Left renal pelvis (tissue), 4 donors: ENCODE measurements around the gene IWS1. TPM values are rescaled to one million over a fixed set of nuclear protein-coding genes. Genes with fewer than 3 reads are reported as not detected.
"Not testable (repeated sequence)": the region's sequence is repeated elsewhere in the genome, so short reads cannot be mapped to it uniquely, and the experiment has no call there.

Experiments used
- DNase-seq, 4 donors: peaks; one replicate each; pipeline ENCODE4 v3.0.0-alpha.2; 2013; ENCODE audit warnings: low read depth in 4 of 4, low spot score in 3 of 4
- polyA plus RNA-seq, 4 donors: library from polyadenylated mRNA; unstranded; fragments of 120-200 nt; gene quantifications; one replicate each; pipeline ENCODE4 v1.2.1, GENCODE V29; 2013; ENCODE audit not compliant: insufficient read length in 4 of 4

IWS1 gene
- polyA plus RNA-seq, 4 donors: 47.3 to 78.0 (median 71.1) TPM

DNA sequence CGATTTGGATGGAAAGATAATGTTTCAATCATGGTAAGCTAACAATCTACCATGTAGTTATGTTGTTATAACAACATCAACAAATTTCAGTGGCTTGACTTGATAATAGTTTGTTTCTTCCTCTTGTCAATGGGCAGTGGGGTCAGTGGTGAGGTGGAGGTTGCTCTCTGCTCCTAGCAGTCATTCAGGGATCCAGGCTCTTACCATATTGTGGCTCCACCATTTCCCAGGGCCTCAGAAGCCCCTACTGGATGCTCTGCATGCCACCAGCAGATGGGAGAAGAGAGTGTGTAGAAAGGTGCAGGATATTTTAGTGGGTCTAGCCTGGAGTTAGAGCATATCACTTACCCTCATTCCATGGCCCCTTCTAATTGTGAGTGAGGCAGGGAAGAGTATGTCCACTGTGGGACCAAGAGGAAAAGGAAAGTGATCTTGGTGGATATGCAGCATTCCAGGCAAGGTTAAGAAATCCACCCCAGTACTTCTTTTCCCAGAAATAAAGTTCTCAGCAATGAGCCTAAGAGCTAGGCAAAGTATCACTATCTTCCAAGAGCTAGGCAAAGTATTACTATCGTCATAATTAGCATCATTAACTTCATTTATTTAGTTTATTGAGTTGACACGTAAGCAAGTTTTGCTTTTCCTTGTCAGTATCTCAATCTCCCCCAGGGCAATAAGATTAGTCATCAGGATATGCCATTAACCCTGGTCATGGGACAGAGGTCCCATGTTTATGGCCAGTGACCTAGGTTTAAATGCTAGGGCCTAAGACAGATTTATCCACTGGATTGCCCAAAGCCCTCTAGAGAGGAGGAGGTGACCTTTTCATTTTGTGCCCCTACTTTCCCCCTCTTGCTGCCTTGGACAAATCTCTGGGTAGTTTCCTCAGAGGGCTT is 4.2 kb upstream of the IWS1 start:
- DNase-seq: no peak

DNA sequence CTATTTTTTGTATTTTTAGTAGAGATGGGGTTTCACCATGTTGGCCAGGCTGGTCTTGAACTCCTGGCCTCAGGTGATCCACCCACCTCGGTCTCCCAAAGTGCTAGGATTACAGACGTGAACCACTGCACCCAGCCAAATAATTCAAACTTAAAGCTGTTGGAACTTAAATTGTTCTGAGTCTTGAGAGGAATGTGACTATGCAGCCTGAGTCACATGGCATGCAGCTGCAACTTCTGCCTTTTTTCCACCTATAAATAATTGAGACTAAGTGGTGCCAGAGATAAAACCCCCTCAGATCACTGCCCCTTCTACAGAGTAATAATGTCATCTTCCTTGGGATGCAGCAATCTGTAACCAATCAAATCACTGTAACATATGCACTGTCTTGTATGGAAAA is 3.1 kb upstream of the IWS1 start:
- DNase-seq: not testable (repeated sequence)

DNA sequence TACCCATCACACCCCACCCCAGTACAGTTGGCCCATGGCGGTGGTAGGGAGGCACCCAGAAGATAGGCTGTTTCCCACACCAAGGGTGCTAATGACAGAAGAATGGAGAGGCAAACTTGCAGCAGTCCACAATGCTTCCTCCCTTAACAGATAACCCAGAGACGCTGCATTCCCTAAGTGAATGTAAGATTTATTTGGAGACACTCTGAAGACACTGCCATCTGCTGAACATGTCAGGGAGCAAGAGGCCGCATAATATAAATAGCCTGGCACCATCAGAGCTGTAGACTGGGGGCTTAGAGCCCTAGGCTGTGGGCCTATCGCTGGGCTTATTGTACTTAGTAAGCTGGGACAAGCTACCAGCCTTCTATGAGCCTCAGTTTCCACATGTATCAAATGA is 2.2 kb upstream of the IWS1 start:
- no peak for DNase-seq

DNA sequence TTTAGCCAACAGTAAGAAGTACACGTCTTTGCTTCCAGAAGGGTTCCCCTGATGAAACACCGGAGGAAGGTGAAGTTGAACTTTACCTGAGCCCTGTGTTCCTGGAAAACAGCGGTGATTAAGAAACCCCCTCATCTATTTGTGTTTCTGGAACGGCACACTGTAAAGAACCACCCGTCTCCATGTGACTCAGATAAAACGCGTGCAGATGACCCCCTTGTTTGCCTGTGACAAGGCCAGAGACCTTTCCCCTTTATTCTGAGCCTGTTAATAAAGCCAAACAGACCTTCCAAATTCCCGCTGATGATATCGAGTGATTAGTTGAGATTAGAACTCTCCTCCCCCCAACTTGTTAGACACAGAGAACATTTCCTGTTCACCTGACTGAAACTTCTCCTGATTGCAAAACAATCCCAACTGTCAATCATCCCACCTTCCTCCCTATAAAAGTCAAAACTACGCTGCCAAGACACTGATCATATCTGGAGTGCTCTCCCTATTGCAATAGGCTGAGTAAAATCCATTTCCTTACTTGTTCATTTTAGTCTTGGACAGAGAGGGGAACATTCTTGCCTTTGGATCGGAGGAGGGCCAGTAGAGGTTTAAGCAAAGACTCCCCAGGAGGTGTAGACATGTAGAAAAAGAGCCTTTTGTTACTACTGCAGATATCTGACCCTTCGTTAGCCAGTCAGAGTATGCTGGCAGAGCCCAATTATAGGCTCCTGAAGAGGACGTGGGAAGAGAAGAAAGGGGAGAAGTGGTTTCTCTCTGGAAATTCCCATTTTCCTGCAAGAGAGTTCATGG is 914 bp upstream of the IWS1 start:
- no peak for DNase-seq

DNA sequence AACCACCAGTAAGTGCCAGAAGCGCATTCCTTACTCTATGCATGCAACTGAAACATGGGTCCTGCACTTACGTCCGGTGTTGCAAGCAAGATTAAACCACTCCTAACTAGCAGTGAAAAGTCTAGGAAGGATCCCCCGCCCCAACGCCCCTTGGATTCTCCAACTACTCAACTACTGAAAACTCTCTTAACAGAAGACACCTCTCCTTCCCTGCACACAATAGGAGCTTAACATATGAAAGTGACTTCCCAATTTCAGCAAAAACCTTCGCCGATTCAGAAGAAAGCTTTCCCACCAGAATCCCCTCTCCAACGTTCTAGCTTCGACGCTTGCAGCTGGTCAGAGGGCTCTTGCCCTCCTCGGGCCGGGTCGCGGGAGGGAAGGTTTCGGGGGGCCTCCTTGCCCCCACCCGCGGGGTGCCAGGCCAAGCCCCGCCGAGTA is 578 bp downstream of the IWS1 start:
- DNase-seq: peak in 1 of 4 donors; percentile 41

DNA sequence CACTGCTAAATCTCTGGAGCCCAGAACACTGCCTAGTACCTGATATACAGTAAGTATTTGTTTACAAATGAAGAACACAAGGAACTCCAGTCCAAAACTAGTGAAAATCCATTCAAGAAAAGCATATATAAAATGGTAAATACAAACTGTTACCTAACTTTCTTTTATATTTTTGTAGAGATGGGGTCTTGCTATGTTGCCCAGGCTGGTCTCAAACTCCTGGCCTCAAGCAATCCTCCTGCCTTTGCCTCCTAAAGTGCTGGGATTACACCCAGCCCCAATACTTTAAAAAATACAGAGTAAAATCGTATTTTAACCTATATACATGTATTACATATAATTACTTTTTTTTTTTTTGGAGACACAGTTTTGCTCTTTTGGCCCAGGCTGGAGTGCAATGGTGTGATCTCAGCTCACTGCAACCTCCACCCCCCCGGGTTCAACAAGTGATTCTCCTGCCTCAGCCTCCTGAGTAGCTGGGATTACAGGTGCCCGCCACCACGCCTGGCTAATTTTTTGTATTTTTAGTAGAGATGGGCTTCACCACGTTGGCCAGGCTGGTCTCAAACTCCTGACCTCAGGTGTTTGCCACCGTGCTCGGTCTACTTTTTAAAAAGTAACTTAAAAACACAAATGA is 2.0 kb downstream of the IWS1 start:
- not testable (repeated sequence) for DNase-seq

DNA sequence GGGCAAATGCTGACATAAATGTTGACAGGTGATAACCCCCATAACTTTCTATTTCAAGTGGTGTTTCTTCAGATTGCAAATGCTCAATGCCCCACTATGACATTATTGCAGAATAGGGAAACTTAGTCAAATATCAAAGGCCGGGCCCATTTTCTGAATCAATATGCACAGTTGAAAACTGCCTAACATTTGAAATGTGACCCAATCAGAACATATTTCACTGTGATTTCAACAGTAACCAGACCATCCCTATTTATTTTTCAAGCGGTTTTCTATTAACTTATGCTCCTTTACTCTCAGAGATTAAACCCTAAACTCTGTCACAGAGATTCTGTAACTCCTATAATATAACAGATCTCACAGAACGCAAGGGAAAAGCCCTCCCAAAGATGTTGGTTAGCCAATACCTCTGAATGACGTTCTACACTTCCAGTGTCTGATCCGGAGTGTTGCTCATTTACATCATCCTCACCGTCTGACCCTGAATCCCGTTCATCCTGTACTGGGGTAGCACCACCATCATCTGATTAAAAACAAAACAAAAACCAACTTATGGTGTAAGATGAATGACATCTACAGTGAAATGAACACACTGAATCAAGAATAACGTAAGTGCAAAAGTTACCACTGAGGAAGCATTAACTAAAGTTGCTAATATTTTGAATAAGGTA is 2.9 kb downstream of the IWS1 start:
- no peak for DNase-seq

DNA sequence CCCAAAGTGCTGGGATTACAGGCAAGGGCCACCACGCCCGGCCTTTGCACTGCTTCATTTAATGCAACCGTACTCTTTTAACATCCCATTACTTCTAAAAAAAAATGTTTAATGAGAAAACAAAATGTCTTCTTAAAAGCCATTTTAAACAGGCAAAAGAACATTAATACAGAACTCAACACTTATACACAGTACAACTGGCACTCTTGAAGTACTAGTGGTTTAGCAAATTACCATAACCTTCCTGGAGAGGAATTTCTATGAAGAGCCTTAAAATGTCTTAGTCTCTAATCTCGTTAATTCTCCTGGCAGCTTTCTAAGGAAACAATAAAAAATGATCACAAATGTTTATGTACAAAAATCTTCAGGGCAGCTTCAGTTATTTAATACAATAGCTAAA is 5.9 kb downstream of the IWS1 start:
- DNase-seq: no peak

DNA sequence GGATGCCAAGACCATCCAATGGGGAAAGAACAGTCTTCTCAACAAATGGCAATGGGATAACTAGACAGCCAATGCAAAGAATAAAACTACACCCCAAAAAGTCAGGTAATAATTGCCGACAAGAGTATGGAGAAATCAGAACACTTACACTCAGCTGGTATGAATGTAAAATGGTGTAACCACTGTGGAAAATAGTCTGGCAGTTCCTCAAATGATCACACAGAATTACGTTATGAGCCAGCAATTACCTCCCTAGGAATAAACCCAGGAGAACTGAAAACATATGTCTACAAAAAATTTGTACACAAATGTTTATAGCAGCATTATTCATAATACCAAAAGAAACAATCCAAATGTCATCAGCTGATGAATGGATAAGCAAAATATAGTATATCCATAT is 8.8 kb downstream of the IWS1 start:
- DNase-seq: no peak

DNA sequence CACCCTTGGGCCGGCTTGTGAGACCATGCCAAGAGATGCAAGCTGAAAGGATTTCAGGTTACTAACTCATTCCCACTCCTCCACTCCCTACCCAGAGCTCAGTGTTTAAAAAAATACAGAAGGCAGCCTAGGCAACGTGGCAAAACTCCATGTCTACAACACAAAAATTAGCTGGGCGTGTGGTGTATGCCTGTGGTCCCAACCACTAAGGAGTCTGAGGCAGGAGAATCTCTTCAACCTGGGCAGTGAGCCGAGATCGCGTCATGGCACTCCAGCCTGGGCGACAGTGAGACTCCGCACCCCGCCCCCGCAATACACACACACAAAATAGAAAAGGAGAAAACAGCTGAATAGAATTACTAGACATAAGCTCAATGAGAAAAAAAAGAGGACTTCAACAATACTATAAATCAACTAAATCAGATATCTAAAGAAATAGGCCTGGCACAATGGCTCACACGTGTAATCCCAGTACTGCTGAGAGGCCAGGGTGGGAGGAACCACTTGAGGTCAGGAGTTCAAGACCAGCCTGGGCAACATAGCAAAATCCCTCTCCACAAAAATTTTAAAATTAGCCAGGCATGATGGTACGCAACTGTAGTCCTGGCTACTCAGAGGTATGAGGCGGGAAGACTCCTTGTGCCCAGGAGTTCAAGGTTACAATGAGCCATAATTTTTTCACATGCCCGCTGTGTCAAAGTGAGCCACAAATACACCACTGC is 10.1 kb downstream of the IWS1 start:
- DNase-seq: no peak

DNA sequence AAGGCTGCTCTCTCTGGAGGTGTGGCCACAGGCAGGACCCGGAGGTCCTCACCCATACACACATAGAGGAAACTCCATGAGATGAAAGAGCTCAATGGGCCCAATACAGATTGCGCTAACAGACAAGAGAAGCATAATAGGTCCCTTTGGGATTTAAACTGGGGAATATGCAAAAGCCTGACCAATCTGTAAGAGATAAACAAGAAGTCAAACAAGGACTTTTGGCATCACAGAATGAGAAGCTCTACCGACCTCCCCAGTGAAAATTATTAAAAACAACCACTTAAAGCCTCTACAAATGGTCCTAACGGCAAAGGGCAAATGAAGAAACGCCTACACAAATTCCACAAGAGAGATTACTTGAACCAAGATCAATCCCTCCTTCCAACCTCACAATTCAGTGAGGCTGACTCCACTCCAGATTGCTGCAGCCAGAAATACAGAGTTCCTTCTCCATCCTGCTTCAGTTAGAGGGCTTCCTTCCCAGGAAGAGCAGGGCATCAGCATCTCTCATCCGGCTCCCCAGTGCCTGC is 10.8 kb downstream of the IWS1 start:
- no peak for DNase-seq

DNA sequence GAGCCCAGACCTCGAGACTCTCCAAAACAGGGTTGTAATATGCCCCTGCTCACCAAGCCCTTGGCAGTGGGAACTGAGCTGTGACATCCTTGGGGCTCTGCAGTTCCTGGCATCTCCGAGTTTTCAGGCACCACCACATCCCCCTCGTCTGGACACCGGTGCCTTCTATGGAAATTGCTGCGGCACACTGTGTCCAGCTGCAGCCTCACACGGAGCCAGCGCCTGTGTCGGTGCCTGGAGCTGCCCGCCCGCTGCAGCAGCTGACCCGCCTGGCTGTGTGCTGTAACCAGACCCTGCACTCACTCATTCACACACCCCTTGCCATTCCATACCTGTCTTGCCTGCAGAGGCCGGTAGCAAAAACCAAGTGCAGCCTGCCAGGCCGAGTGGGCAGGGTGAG is 11.8 kb downstream of the IWS1 start:
- no peak for DNase-seq

DNA sequence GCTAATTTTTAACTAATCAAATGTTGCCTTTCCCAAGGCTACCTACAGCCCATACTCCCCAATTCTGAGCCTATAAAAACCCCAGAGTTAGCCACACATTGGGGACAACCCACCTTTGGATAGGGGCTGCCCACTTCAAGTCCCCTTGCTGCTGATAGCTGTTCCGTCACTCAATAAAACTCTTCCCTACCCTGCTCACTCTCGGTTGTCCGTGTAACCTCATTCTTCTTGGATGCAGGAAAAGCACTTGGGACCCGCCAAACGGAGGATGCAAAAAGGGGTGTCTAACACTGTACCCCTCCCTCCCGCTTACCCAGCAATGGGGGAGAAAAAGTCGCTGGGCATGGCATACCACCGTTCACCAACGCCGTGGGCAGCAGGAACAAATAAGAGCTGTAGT is 12.2 kb downstream of the IWS1 start:
- no peak for DNase-seq

DNA sequence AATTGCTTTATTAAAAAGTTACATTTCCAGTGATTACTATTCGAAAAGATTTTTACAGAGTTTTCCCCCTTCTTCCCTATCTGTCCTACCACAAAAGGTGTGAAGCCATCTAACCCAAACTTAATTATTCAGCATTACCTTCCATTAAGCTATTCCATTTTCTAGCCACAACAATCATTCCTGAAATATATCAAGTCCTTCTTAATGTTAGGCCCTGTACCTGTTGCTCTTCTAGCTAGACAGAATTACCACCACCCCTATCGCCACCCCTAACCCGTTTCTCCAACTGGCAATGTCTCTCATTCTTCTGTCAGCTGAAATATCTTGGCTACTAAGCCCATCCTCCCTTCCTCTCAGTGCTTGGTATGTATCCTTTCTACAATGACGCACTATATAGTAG is 13.9 kb downstream of the IWS1 start:
- DNase-seq: no peak

DNA sequence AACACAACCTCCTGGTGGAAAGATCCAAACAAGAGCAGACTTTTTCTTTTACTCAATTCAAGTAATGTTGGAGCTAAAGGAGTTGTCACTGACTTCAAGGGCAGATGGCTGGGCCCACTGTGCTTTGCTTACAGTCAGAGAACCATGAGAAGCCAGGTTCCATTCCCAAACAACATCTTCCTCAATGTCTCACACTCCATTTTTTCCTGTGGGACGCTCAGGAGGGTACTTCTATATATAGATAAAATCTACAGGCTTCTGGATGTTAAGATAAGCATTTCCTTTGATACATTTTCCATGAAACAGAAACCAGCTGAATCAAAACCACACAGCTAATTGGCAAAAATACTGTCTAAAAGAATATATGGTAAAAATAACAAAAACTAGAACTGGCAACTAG is 14.4 kb downstream of the IWS1 start:
- DNase-seq: no peak

DNA sequence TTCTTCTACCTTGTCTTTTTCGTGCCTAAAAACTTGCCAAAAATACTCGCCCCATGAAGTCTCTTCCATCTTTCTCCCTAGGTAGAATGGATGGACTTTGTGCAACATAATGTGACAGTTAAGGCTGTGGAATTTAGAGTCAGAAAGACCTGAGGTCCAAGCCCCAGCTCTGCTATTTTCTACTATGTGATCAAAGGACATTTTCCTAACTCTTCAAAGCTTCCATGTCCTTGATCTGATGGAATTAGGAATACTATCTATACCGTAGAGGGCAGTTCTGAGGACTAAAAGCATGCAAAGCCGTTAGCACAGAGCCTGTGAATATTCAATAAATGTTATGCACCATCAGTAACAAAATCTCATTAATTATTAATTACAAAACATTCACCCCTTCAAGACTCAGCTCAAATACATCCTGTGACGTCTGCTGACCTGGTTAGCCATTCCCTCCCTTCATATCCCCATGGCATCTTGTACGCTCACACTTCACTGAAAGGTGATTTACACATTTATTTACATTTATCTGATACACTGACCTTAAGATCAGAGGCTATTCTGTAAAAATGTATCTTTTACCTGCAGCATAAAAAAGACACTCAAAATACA is 15.1 kb downstream of the IWS1 start:
- DNase-seq: no peak

DNA sequence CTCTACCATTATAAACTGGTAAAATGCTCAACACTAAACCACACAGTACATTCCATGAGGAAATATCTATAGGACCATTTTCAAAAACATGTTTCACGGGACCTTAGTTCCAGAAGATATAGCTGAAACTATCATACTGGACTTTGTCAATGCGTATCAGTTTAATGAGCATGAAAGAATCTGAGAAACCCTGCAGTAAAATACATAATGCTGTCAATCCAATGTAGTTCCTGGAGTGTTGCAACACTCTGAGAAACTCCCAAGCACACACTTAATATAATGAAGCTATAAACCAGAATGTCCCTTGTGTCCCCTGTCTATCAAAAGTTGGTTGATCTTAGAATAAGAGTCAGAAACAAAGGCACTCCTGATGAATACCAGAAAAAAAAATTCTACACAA is 16.2 kb downstream of the IWS1 start:
- DNase-seq: no peak

DNA sequence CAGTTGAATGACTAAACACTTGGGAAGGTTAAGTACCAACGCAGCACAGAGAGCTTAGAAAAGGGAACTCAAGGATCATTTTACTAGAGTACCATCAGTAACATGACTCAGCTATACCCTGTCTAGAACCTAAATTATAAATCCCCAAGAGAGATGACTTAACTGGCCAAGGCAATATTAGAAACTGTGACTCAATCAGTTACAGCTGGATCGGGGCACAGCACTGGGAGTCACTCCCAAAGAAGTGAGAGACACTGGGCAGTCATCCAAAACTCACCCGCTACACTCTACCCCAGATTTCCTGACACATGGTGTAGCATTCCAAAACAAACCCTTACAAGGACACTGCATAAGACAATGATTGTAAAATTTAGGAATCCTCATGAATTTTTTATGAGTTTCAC is 17.7 kb downstream of the IWS1 start:
- DNase-seq: no peak

DNA sequence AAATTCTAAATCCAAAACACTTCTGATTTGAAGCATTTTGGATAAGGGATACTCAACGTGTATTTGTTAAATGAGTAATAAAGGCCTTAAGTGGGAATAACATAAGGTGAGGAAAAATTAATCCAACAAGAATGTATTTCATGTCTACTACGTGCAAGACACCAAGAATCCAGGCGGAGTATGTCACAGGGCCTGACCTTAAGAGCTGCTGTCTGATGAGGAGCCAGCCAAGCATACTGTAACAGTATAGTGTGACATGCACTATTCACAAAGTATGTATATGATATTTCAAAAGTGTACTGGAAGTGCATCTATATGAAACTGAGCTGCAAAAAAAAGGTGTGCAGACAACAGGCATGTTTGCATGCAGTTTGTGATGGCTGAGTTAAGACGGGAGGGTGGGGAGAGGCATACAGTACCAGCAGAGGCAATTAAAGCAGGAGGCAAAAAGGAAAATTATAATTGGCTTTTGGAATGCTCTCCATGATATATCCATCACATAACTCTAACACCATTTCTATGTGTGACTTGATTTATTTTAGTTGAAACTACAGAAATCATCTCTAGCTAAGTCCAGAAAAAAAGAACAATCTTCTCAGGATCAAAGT is 18.2 kb downstream of the IWS1 start:
- DNase-seq: no peak
